8988T (cell line): ENCODE results near the gene CLEC2L.

ENCODE experiments used
- DNase-seq: peaks from one replicate; pipeline ENCODE4 v3.0.0; 2011

The CLEC2L gene

GRCh38 chr7:139523199-139523941 lies at the start of gene CLEC2L:
TSS of gene CLEC2L (plus strand) at chr7:139523685. CDS start at chr7:139523928, 243 bp downstream.
- DNase-seq: no peak

GRCh38 chr7:139476139-139476538 lies 47.3 kb upstream of the CLEC2L start:
- no peak for DNase-seq

- DNase-seq: no peak
These were observed 46.6 kb upstream of the CLEC2L start for GRCh38 chr7:139476891-139477290.

- DNase-seq: no peak
These were observed 43.9 kb upstream of the CLEC2L start for GRCh38 chr7:139479620-139480019.

- DNase-seq: no peak
These were observed 42.1 kb upstream of the CLEC2L start for GRCh38 chr7:139481364-139481763.

GRCh38 chr7:139482122-139482521 lies 41.4 kb upstream of the CLEC2L start:
- no peak for DNase-seq

- no peak for DNase-seq
These were observed 40.6 kb upstream of the CLEC2L start for GRCh38 chr7:139482662-139483466.

- DNase-seq: no peak
These were observed 36.0 kb upstream of the CLEC2L start for GRCh38 chr7:139487366-139488080.

- DNase-seq: no peak
These were observed 34.7 kb upstream of the CLEC2L start for GRCh38 chr7:139488810-139489209.

GRCh38 chr7:139490130-139490529 lies 33.4 kb upstream of the CLEC2L start:
- no peak for DNase-seq

GRCh38 chr7:139492293-139492692 lies 31.2 kb upstream of the CLEC2L start:
- DNase-seq: no peak

GRCh38 chr7:139494835-139495579 lies 28.5 kb upstream of the CLEC2L start:
- DNase-seq: no peak

- DNase-seq: no peak
These were observed 27.8 kb upstream of the CLEC2L start for GRCh38 chr7:139495580-139496125.

GRCh38 chr7:139496528-139496927 lies 27.0 kb upstream of the CLEC2L start:
- no peak for DNase-seq

- DNase-seq: no peak
These were observed 22.7 kb upstream of the CLEC2L start for GRCh38 chr7:139500770-139501138.

GRCh38 chr7:139502226-139502625 lies 21.3 kb upstream of the CLEC2L start:
- DNase-seq: no peak

GRCh38 chr7:139505563-139505962 lies 17.9 kb upstream of the CLEC2L start:
- no peak for DNase-seq

GRCh38 chr7:139509535-139509934 lies 13.9 kb upstream of the CLEC2L start:
- DNase-seq: no peak

GRCh38 chr7:139511315-139511714 lies 12.2 kb upstream of the CLEC2L start:
- DNase-seq: no peak

GRCh38 chr7:139515266-139515665 lies 8.2 kb upstream of the CLEC2L start:
- no peak for DNase-seq

- DNase-seq: no peak
These were observed 2.0 kb upstream of the CLEC2L start for GRCh38 chr7:139521439-139521838.

- no peak for DNase-seq
These were observed 671 bp upstream of the CLEC2L start for GRCh38 chr7:139522830-139523198.
